OCI-LY7 (cell line): ENCODE measurements around the gene COMP.

Experiments used
- EZH2phosphoT487 ChIP-seq: fragments of 200-600 bp; sonication (generic); IDR thresholded peaks from 2 replicates; pipeline ENCODE4 v1.6.1; 2018; ENCODE audit warnings: low read depth, borderline replicate concordance, mild to moderate bottlenecking, mixed run types, antibody characterized with exemption, low read length, moderate library complexity, mixed read lengths
- TF ChIP-seq, protein P1 (sequence below): fragments of 200-600 bp; sonication (generic); conservative IDR thresholded peaks from 2 replicates; pipeline ENCODE4 v1.5.1; 2014; ENCODE audit warnings: mild to moderate bottlenecking, antibody characterized with exemption, low read length, moderate library complexity, mixed read lengths

DNA sequence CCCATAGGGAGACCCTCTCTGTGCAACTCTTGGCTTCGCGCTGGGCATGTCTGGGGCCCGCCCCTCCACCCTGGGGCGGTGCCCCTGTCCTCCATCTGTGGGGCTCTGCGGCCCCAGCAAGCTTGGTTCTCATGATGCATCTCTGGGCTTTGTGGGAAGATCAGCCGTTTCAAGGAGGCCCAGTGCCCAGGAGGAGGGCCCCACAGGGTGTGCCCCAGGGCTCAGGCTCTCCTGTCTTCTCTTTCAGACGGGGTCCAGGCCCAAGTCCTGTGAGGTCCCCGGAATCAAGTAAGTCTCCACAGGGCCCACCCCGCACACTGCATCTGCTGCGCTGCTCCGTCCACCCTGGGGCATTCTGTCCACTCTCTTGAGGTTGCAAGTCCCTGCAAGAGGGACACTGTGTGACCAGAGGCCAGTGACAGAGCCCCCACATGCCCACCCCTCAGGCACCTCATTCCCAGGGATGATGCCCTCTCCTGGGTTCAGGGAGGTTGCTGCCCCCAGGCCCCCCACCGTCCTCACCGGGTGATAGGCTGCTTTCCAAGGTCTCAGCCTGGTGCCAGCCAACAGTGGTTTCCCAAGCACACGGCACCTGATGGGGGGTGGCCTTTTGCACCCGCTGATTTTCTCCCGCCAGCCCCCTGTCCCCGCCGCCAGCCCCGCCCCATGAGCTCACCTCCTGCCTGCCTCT lies 31.7 kb downstream of the COMP start:
- TF ChIP-seq, protein P1, sequence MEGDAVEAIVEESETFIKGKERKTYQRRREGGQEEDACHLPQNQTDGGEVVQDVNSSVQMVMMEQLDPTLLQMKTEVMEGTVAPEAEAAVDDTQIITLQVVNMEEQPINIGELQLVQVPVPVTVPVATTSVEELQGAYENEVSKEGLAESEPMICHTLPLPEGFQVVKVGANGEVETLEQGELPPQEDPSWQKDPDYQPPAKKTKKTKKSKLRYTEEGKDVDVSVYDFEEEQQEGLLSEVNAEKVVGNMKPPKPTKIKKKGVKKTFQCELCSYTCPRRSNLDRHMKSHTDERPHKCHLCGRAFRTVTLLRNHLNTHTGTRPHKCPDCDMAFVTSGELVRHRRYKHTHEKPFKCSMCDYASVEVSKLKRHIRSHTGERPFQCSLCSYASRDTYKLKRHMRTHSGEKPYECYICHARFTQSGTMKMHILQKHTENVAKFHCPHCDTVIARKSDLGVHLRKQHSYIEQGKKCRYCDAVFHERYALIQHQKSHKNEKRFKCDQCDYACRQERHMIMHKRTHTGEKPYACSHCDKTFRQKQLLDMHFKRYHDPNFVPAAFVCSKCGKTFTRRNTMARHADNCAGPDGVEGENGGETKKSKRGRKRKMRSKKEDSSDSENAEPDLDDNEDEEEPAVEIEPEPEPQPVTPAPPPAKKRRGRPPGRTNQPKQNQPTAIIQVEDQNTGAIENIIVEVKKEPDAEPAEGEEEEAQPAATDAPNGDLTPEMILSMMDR = no peak
- TF ChIP-seq EZH2phosphoT487 = no peak
